GM12892 (cell line): Measurements from ENCODE around the gene FAM107B.

ENCODE experiments used
- POLR2A ChIP-seq: IDR thresholded peaks from 2 replicates; pipeline ENCODE4 v1.6.1; 2011; ENCODE audit warnings: low read depth, low read length, control low read depth
- POLR2AphosphoS5 ChIP-seq: IDR thresholded peaks from 2 replicates; pipeline ENCODE4 v1.6.1; 2011; ENCODE audit warnings: low read depth, low read length, control low read depth
- TAF1 ChIP-seq: IDR thresholded peaks from 2 replicates; pipeline ENCODE4 v1.6.1; 2011; ENCODE audit warnings: low read depth, mild to moderate bottlenecking, control low read depth, low read length, borderline replicate concordance

- TF ChIP-seq POLR2A (no peak), POLR2AphosphoS5 (no peak), TAF1 (no peak)
These were observed 291.3 kb downstream of the FAM107B start for GRCh38 chr10:14483417-14483816.
